Measurements from ENCODE around the gene ATXN7L1. TPM values are rescaled to one million over a fixed set of nuclear protein-coding genes. Genes with fewer than 3 reads are reported as not detected.

Gene ATXN7L1
- total RNA-seq, 1 experiment from 2014 or later = 38.5 TPM

DNA sequence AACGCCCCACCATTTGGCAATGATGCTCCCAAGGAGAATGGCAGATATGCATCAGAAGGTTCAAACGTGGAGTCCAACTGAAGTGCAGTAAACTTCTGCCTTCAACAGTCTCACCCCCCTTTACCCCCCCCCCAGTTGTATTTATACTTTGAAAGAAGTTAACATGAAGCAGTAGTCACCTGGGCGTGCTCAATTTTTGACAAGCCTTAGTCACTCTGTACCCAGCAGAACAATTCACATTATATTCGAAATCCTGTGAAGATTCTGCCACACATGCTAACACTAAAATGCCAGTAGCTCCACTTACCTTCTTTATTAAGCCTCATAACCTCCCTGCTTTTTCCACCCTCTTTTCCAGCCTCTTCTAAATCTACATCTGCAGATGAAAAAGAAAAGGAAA, 894 bp downstream of the ATXN7L1 start (continued):
- TF ChIP-seq, protein P1, sequence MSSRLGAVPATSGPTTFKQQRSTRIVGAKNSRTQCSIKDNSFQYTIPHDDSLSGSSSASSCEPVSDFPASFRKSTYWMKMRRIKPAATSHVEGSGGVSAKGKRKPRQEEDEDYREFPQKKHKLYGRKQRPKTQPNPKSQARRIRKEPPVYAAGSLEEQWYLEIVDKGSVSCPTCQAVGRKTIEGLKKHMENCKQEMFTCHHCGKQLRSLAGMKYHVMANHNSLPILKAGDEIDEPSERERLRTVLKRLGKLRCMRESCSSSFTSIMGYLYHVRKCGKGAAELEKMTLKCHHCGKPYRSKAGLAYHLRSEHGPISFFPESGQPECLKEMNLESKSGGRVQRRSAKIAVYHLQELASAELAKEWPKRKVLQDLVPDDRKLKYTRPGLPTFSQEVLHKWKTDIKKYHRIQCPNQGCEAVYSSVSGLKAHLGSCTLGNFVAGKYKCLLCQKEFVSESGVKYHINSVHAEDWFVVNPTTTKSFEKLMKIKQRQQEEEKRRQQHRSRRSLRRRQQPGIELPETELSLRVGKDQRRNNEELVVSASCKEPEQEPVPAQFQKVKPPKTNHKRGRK (CRISPR knock-in tag; IDR thresholded peaks at IDR 0.05; ENCODE audit: borderline replicate concordance) = no peak
- TF ChIP-seq, protein P2, sequence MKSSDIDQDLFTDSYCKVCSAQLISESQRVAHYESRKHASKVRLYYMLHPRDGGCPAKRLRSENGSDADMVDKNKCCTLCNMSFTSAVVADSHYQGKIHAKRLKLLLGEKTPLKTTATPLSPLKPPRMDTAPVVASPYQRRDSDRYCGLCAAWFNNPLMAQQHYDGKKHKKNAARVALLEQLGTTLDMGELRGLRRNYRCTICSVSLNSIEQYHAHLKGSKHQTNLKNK (CRISPR knock-in tag; IDR thresholded peaks at IDR 0.05) = no peak
- TF ChIP-seq PRRX2 (CRISPR knock-in tag; IDR thresholded peaks at IDR 0.05) (no peak), GABPB1 (CRISPR knock-in tag; IDR thresholded peaks at IDR 0.05) (no peak), SOX15 (CRISPR knock-in tag; IDR thresholded peaks at IDR 0.05) (no peak)
- TF ChIP-seq, protein P3, sequence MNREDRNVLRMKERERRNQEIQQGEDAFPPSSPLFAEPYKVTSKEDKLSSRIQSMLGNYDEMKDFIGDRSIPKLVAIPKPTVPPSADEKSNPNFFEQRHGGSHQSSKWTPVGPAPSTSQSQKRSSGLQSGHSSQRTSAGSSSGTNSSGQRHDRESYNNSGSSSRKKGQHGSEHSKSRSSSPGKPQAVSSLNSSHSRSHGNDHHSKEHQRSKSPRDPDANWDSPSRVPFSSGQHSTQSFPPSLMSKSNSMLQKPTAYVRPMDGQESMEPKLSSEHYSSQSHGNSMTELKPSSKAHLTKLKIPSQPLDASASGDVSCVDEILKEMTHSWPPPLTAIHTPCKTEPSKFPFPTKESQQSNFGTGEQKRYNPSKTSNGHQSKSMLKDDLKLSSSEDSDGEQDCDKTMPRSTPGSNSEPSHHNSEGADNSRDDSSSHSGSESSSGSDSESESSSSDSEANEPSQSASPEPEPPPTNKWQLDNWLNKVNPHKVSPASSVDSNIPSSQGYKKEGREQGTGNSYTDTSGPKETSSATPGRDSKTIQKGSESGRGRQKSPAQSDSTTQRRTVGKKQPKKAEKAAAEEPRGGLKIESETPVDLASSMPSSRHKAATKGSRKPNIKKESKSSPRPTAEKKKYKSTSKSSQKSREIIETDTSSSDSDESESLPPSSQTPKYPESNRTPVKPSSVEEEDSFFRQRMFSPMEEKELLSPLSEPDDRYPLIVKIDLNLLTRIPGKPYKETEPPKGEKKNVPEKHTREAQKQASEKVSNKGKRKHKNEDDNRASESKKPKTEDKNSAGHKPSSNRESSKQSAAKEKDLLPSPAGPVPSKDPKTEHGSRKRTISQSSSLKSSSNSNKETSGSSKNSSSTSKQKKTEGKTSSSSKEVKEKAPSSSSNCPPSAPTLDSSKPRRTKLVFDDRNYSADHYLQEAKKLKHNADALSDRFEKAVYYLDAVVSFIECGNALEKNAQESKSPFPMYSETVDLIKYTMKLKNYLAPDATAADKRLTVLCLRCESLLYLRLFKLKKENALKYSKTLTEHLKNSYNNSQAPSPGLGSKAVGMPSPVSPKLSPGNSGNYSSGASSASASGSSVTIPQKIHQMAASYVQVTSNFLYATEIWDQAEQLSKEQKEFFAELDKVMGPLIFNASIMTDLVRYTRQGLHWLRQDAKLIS (CRISPR knock-in tag; IDR thresholded peaks at IDR 0.05; ENCODE audit: borderline replicate concordance) = no peak

DNA sequence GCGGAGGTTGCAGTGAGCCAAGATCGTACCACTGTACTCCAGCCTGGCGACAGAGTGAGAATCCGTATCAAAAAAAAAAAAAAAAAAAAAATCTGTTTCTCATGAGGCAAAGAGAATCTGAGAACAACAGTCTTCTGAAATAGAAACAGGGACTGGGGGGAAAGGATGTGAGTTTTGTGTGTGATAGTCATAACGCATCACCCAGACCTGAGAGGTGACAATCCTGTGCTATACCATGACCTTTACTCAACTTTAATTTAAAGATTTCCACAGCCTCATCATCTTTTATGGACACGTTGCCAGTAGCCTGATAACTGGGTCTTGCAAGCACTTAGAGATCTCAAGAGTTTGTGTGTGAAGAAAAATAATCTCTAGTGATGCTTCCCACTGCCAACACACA, 2.3 kb downstream of the ATXN7L1 start:
- ATAC-seq = no peak
- no peak overlapping the region for H3K27ac Mint-ChIP-seq
- H3K36me3 Mint-ChIP-seq = peaks cover 38% of the 10 kb centered on the region
- ChIA-PET CTCF (no interaction called here), POLR2A (no interaction called here)
- H3K9me3 Mint-ChIP-seq = peaks cover 8% of the 10 kb centered on the region
- H3K4me3 Mint-ChIP-seq = no peak overlapping the region
- peaks cover 49% of the 10 kb centered on the region for H3K4me1 Mint-ChIP-seq
- no peak for DNase-seq (ENCODE audit: low spot score)
- TF ChIP-seq ZNF219 (CRISPR knock-in tag; IDR thresholded peaks at IDR 0.05; ENCODE audit: borderline replicate concordance) (no peak), ZNF138 (CRISPR knock-in tag; conservative IDR thresholded peaks at IDR 0.05) (no peak), NR3C1 (CRISPR knock-in tag; conservative IDR thresholded peaks at IDR 0.05; ENCODE audit: low read depth) (no peak), JUN (CRISPR knock-in tag; IDR thresholded peaks at IDR 0.05) (no peak), JAZF1 (CRISPR knock-in tag; IDR thresholded peaks at IDR 0.05) (no peak), FOXJ3 (CRISPR knock-in tag; IDR thresholded peaks at IDR 0.05; ENCODE audit: borderline replicate concordance) (no peak), ZNF671 (CRISPR knock-in tag; IDR thresholded peaks at IDR 0.05) (no peak), ESRRA (CRISPR knock-in tag; IDR thresholded peaks at IDR 0.05; ENCODE audit: borderline replicate concordance) (no peak), PRRX2 (CRISPR knock-in tag; IDR thresholded peaks at IDR 0.05) (no peak), FOXP1 (CRISPR knock-in tag; IDR thresholded peaks at IDR 0.05; ENCODE audit: borderline replicate concordance) (no peak), IRF2 (CRISPR knock-in tag; IDR thresholded peaks at IDR 0.05; ENCODE audit: borderline replicate concordance, low read depth) (no peak)
- TF ChIP-seq, protein P2 (CRISPR knock-in tag; IDR thresholded peaks at IDR 0.05) = no peak
- TF ChIP-seq, protein P4, sequence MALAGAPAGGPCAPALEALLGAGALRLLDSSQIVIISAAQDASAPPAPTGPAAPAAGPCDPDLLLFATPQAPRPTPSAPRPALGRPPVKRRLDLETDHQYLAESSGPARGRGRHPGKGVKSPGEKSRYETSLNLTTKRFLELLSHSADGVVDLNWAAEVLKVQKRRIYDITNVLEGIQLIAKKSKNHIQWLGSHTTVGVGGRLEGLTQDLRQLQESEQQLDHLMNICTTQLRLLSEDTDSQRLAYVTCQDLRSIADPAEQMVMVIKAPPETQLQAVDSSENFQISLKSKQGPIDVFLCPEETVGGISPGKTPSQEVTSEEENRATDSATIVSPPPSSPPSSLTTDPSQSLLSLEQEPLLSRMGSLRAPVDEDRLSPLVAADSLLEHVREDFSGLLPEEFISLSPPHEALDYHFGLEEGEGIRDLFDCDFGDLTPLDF (CRISPR knock-in tag; IDR thresholded peaks at IDR 0.05) = no peak
- TF ChIP-seq, protein P5, sequence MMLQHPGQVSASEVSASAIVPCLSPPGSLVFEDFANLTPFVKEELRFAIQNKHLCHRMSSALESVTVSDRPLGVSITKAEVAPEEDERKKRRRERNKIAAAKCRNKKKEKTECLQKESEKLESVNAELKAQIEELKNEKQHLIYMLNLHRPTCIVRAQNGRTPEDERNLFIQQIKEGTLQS (CRISPR knock-in tag; conservative IDR thresholded peaks at IDR 0.05) = no peak
- TF ChIP-seq, protein P6, sequence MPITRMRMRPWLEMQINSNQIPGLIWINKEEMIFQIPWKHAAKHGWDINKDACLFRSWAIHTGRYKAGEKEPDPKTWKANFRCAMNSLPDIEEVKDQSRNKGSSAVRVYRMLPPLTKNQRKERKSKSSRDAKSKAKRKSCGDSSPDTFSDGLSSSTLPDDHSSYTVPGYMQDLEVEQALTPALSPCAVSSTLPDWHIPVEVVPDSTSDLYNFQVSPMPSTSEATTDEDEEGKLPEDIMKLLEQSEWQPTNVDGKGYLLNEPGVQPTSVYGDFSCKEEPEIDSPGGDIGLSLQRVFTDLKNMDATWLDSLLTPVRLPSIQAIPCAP (CRISPR knock-in tag; IDR thresholded peaks at IDR 0.05) = no peak
- TF ChIP-seq, protein P7, sequence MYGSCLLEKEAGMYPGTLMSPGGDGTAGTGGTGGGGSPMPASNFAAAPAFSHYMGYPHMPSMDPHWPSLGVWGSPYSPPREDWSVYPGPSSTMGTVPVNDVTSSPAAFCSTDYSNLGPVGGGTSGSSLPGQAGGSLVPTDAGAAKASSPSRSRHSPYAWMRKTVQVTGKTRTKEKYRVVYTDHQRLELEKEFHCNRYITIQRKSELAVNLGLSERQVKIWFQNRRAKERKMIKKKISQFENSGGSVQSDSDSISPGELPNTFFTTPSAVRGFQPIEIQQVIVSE (CRISPR knock-in tag; IDR thresholded peaks at IDR 0.05; ENCODE audit: borderline replicate concordance) = no peak
- H3K27me3 Mint-ChIP-seq (ENCODE audit: low read depth) = peaks cover 10% of the 10 kb centered on the region
